GM12878 (cell line): ENCODE measurements around the gene RNF186. TPM values are rescaled to one million over a fixed set of nuclear protein-coding genes. Genes with fewer than 3 reads are reported as not detected.

Experiments
- ATAC-seq: fragments of 200-7000 bp; cut with Tn5 transposase; 3 replicates; pipeline ENCODE4 v1.9.1; 2020; ENCODE audit warnings: mild to moderate bottlenecking, moderate library complexity
- BruUV-seq: library from RNA; stranded (reverse); fragments of 400-500 nt; replicated peaks from 2 replicates; lab custom pipeline; 2021; lab: Mats Ljungman, UMichigan
- CTCF ChIA-PET: fragments of 300-600 bp; sonication (Branson Sonifier 250); formaldehyde crosslinking; extraction: SDS; loops from one replicate; lab custom pipeline; 2021; ENCODE audit warnings: inconsistent platforms; lab: Yijun Ruan, JAX
- POLR2A ChIA-PET: fragments of 350-600 bp; formaldehyde crosslinking; extraction: SDS; loops from one replicate; lab custom pipeline; 2021; ENCODE audit warnings: inconsistent platforms; lab: Charles Lee
- RAD21 ChIA-PET: fragments of 300-600 bp; sonication (Branson Sonifier 250); formaldehyde crosslinking; loops from one replicate; lab custom pipeline; 2023; ENCODE audit warnings: antibody characterized with exemption; ENCODE audit not compliant: unreplicated experiment; lab: Charles Lee
- SMC1A ChIA-PET: fragments of 300-600 bp; sonication (Branson Sonifier 250); formaldehyde crosslinking; loops from one replicate; lab custom pipeline; 2023; ENCODE audit not compliant: unreplicated experiment, uncharacterized antibody; lab: Charles Lee
- DNase-seq: peaks from one replicate; pipeline ENCODE4 v3.0.0-alpha.2; 2011; ENCODE audit warnings: low read depth, low spot score
- FAIRE-seq: peaks from 3 replicates; lab custom pipeline; 2011; peaks lifted over from hg19 to GRCh38; lab: Jason Lieb, UNC
- H2AFZ ChIP-seq: 2 replicates; pipeline ENCODE4 v1.6.0; 2011; ENCODE audit warnings: low read depth, low read length, control low read depth; ENCODE audit not compliant: control insufficient read depth
- H3K27ac ChIP-seq: 2 replicates; pipeline ENCODE4 v1.5.1; 2011; ENCODE audit warnings: control low read depth; ENCODE audit not compliant: control insufficient read depth, insufficient read depth
- H3K27me3 ChIP-seq, 2 experiments: replicated peaks in 1 of 2; 2 replicates each; pipeline versions ENCODE4 v1.6.0 to v1.6.1; 2011; ENCODE audit warnings: low read length in 1 of 2; ENCODE audit not compliant: control insufficient read depth in 2 of 2, insufficient read depth in 2 of 2
- H3K36me3 ChIP-seq, 2 experiments: 2 replicates each; pipeline ENCODE4 v1.5.1; 2011; ENCODE audit warnings: low read length in 1 of 2; ENCODE audit not compliant: control insufficient read depth in 2 of 2, insufficient read depth in 2 of 2
- H3K4me1 ChIP-seq: 2 replicates; pipeline ENCODE4 v1.6.1; 2011; ENCODE audit warnings: mild to moderate bottlenecking, low read length, moderate library complexity, mixed read lengths; ENCODE audit not compliant: control insufficient read depth, insufficient read depth
- H3K4me2 ChIP-seq: 2 replicates; pipeline ENCODE4 v1.6.0; 2011; ENCODE audit warnings: control low read depth; ENCODE audit not compliant: control insufficient read depth, insufficient read depth
- H3K4me3 ChIP-seq: fragments of 200-600 bp; sonication (generic); 2 replicates; pipeline ENCODE4 v1.5.1; 2016
- H3K79me2 ChIP-seq: 2 replicates; pipeline ENCODE4 v1.6.0; 2011; ENCODE audit warnings: low read length; ENCODE audit not compliant: control insufficient read depth, insufficient read depth
- H3K9ac ChIP-seq: 2 replicates; pipeline ENCODE4 v1.8.0; 2011; ENCODE audit warnings: low read length, control low read depth, mixed read lengths; ENCODE audit not compliant: control insufficient read depth, insufficient read depth
- H3K9me3 ChIP-seq: replicated peaks from 3 replicates; pipeline ENCODE4 v1.5.1; 2011; ENCODE audit warnings: mild to moderate bottlenecking, low read length; ENCODE audit not compliant: control insufficient read depth, insufficient read depth
- H4K20me1 ChIP-seq: 2 replicates; pipeline ENCODE4 v1.6.0; 2011; ENCODE audit not compliant: control insufficient read depth, insufficient read depth
- CREM ChIP-seq: IDR thresholded peaks from 2 replicates; pipeline ENCODE4 v1.6.1; 2014; ENCODE audit warnings: antibody characterized with exemption, low read depth
- IKZF1 ChIP-seq: fragments of 450-650 bp; conservative IDR thresholded peaks from 2 replicates; pipeline ENCODE4 v1.6.1; 2017; ENCODE audit warnings: antibody characterized with exemption, mild to moderate bottlenecking
- IRF4 ChIP-seq: IDR thresholded peaks from 2 replicates; pipeline ENCODE4 v1.6.1; 2011; ENCODE audit warnings: low read depth, low read length
- RFX5 ChIP-seq: IDR thresholded peaks from 2 replicates; pipeline ENCODE4 v1.6.1; 2011; ENCODE audit warnings: low read depth, low read length, improper control_type of control experiment
- SPI1 ChIP-seq: IDR thresholded peaks from 2 replicates; pipeline ENCODE4 v1.6.1; 2011; ENCODE audit warnings: low read depth, mild to moderate bottlenecking, low read length, moderate library complexity, borderline replicate concordance; ENCODE audit not compliant: insufficient read depth
- WGBS: methylation state at CpG from one replicate; pipeline ENCODE4 v1.1.6; 2016; ENCODE audit warnings: low lambda C conversion rate; ENCODE audit not compliant: insufficient replicate concordance, insufficient coverage; ENCODE audit errors: missing lambda C conversion rate; 5-methylcytosine and 5-hydroxymethylcytosine counted together
- in situ Hi-C: fragments of 300-500 bp; cut with MboI; formaldehyde crosslinking; loops from 9 replicates; pipeline ENCODE4 v1.14.3; 2018; ENCODE audit warnings: mixed read lengths
- intact Hi-C: fragments of 100-400 bp; cut with micrococcal nuclease; formaldehyde crosslinking; loops from one replicate; pipeline ENCODE4 v1.14.2; 2022; ENCODE audit not compliant: unreplicated experiment
- polyA plus RNA-seq, 11 experiments: library from polyadenylated mRNA; depleted of rRNA in 4 of 11; unstranded in 6 of 11; stranded (reverse) in 5 of 11; fragments of >200 nt; fragmentation: Nextera tagmentation in 4 of 11; fragmentation: Illumina TruSeq in 1 of 11; extraction: Ambion mirVana in 4 of 11; extraction: Trizol in 1 of 11; gene quantifications; 1 replicate in 1 of 11; 2 replicates in 10 of 11; pipeline versions ENCODE4 v1.2.1 to v1.2.3, GENCODE V29; 2011 to 2016; ENCODE audit warnings: inconsistent platforms in 2 of 11, missing spikeins in 2 of 11, low read depth in 1 of 11
- total RNA-seq, 4 experiments: library from RNA; depleted of rRNA in 3 of 4; stranded (reverse); fragments of >200 nt in 3 of 4; fragmentation: Illumina TruSeq in 1 of 4; extraction: Trizol in 1 of 4; gene quantifications; 2 replicates each; pipeline versions ENCODE4 v1.2.1 to v1.2.3, GENCODE V29; 2013 to 2021
- TF ChIP-seq, protein P1 (sequence below): fragments of 450-650 bp; IDR thresholded peaks from 2 replicates; pipeline ENCODE4 v1.6.1; 2018; ENCODE audit warnings: borderline replicate concordance, mild to moderate bottlenecking; ENCODE audit not compliant: partially characterized antibody
- TF ChIP-seq, protein P2 (sequence below): fragments of 450-650 bp; IDR thresholded peaks from 2 replicates; pipeline ENCODE4 v1.6.1; 2017; ENCODE audit warnings: mild to moderate bottlenecking
- TF ChIP-seq, protein P3 (sequence below): fragments of 450-650 bp; formaldehyde crosslinking; IDR thresholded peaks from 2 replicates; pipeline ENCODE4 v1.4.0; 2022; ENCODE audit warnings: mild to moderate bottlenecking, moderate library complexity

Gene RNF186
- total and polyA plus RNA-seq, 10 of the 15 experiments (the other 5 are each of a cell fraction or from before 2014, with no cell fraction given) = not detected

DNA sequence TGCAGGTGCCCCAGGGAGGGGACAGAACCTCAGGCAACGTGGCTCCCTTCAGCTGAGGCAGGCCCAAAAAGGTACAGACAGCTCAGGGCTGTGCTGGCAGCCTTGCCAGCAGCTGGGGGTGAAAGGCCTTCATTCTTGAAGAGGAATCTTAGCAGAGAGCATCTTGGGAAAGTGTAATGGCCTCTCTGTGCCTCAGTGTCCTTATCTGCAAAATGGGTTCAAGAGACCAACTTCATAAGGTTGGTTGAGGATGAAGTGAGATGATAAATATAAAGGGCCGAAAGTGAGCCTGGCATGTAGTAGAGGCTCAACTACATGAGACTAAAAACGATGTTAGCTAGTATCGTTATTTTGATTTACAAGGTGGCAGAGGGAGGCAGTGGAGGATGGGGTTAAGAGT is 41.6 kb downstream of the RNF186 start (continued):
- TF ChIP-seq, protein P1, sequence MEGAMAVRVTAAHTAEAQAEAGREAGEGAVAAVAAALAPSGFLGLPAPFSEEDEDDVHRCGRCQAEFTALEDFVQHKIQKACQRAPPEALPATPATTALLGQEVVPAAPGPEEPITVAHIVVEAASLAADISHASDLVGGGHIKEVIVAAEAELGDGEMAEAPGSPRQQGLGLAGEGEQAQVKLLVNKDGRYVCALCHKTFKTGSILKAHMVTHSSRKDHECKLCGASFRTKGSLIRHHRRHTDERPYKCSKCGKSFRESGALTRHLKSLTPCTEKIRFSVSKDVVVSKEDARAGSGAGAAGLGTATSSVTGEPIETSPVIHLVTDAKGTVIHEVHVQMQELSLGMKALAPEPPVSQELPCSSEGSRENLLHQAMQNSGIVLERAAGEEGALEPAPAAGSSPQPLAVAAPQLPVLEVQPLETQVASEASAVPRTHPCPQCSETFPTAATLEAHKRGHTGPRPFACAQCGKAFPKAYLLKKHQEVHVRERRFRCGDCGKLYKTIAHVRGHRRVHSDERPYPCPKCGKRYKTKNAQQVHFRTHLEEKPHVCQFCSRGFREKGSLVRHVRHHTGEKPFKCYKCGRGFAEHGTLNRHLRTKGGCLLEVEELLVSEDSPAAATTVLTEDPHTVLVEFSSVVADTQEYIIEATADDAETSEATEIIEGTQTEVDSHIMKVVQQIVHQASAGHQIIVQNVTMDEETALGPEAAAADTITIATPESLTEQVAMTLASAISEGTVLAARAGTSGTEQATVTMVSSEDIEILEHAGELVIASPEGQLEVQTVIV = no peak
- TF ChIP-seq IKZF1 (no peak), RFX5 (no peak), SPI1 (no peak), IRF4 (no peak)

DNA sequence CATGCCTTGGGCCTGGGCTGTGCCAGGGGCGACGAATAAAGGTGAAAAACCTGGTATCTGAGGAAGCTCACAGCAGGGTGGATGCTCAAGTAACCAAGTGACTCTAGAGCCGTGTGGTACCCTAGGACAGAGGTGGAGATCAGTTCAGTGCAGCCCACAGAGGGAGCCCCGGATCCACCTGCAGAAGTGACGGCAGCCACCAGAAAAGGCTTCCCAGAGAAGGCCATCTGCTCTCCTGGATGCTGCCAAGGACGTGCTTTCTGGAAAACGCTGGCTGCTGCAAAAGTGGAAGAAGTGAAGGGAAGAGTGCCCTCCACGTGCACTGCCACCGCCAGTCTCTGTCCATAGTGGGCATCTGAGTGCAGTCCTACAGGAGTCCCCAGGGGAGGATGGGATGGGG is 43.0 kb downstream of the RNF186 start:
- H3K27me3 ChIP-seq = no peaks in the 10 kb centered on the region
- H3K4me2 ChIP-seq = no peak overlapping the region
- DNase-seq (no peak), ATAC-seq (no peak), FAIRE-seq (no peak)
- no peak overlapping the region for H3K27ac ChIP-seq
- no peaks in the 10 kb centered on the region for H4K20me1 ChIP-seq
- 83% methylated on average over 9 of the region's 9 CpGs for WGBS
- H2AFZ ChIP-seq = no peak overlapping the region
- no TSS peak for BruUV-seq
- POLR2A ChIA-PET = no interaction called here
- CTCF ChIA-PET = no interaction called here
- SMC1A ChIA-PET = no interaction called here
- in situ Hi-C loops (no loop called here), intact Hi-C loops (no loop called here)
- no peak overlapping the region for H3K9ac ChIP-seq
- RAD21 ChIA-PET = no interaction called here
- H3K4me1 ChIP-seq = no peaks in the 10 kb centered on the region
- no peaks in the 10 kb centered on the region for H3K9me3 ChIP-seq
- no peak overlapping the region for H3K4me3 ChIP-seq
- H3K79me2 ChIP-seq = no peaks in the 10 kb centered on the region
- H3K36me3 ChIP-seq = peaks cover 0 to 3% of the 10 kb centered on the region in 2 experiments; a peak in 2 of 4 replicates
- no peak for TF ChIP-seq CREM
- TF ChIP-seq, protein P2, sequence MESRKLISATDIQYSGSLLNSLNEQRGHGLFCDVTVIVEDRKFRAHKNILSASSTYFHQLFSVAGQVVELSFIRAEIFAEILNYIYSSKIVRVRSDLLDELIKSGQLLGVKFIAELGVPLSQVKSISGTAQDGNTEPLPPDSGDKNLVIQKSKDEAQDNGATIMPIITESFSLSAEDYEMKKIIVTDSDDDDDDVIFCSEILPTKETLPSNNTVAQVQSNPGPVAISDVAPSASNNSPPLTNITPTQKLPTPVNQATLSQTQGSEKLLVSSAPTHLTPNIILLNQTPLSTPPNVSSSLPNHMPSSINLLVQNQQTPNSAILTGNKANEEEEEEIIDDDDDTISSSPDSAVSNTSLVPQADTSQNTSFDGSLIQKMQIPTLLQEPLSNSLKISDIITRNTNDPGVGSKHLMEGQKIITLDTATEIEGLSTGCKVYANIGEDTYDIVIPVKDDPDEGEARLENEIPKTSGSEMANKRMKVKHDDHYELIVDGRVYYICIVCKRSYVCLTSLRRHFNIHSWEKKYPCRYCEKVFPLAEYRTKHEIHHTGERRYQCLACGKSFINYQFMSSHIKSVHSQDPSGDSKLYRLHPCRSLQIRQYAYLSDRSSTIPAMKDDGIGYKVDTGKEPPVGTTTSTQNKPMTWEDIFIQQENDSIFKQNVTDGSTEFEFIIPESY = no peak
- TF ChIP-seq, protein P3, sequence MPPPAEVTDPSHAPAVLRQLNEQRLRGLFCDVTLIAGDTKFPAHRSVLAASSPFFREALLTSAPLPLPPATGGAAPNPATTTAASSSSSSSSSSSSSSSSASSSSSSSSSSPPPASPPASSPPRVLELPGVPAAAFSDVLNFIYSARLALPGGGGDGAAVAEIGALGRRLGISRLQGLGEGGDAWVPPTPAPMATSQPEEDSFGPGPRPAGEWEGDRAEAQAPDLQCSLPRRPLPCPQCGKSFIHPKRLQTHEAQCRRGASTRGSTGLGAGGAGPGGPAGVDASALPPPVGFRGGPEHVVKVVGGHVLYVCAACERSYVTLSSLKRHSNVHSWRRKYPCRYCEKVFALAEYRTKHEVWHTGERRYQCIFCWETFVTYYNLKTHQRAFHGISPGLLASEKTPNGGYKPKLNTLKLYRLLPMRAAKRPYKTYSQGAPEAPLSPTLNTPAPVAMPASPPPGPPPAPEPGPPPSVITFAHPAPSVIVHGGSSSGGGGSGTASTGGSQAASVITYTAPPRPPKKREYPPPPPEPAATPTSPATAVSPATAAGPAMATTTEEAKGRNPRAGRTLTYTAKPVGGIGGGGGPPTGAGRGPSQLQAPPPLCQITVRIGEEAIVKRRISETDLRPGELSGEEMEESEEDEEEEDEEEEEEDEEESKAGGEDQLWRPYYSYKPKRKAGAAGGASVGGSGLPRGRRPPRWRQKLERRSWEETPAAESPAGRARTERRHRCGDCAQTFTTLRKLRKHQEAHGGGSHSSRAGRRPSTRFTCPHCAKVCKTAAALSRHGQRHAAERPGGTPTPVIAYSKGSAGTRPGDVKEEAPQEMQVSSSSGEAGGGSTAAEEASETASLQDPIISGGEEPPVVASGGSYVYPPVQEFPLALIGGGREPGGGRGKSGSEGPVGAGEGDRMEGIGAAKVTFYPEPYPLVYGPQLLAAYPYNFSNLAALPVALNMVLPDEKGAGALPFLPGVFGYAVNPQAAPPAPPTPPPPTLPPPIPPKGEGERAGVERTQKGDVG (CRISPR knock-in tag) = no peak
